RWPE2 (cell line): ENCODE results near the gene STARD5.
A peak's percentile ranks its signal among the peaks of the same experiment; 100 is the strongest.

Source experiments
- ATAC-seq: fragments of 200-7000 bp; cut with Tn5 transposase; 3 replicates; pipeline ENCODE4 v1.9.1; 2021; ENCODE audit warnings: low read depth
- DNase-seq: peaks from one replicate; pipeline ENCODE4 v3.0.0-alpha.2; 2020; ENCODE audit warnings: low spot score
- H3K27ac ChIP-seq: fragments of 450-650 bp; 2 replicates; pipeline ENCODE4 v1.5.1; 2017; ENCODE audit warnings: mild to moderate bottlenecking; ENCODE audit not compliant: poor library complexity, severe bottlenecking
- H3K27me3 ChIP-seq: fragments of 250-450 bp; sonication (Bioruptor Pico); 2 replicates; pipeline ENCODE4 v1.5.1; 2021; ENCODE audit warnings: mild to moderate bottlenecking, moderate library complexity; ENCODE audit not compliant: insufficient read depth, poor library complexity, severe bottlenecking
- H3K36me3 ChIP-seq: fragments of 250-450 bp; sonication (Bioruptor Pico); 2 replicates; pipeline ENCODE4 v1.5.1; 2020; ENCODE audit warnings: low read depth, mild to moderate bottlenecking, moderate library complexity
- H3K4me1 ChIP-seq: fragments of 250-450 bp; sonication (Bioruptor Pico); 2 replicates; pipeline ENCODE4 v1.5.1; 2021; ENCODE audit warnings: mild to moderate bottlenecking, moderate library complexity; ENCODE audit not compliant: insufficient read depth, poor library complexity, severe bottlenecking
- H3K4me3 ChIP-seq: fragments of 250-450 bp; sonication (Bioruptor Pico); 2 replicates; pipeline ENCODE4 v1.5.1; 2021; ENCODE audit warnings: mild to moderate bottlenecking, moderate library complexity; ENCODE audit not compliant: severe bottlenecking
- H3K9me3 ChIP-seq: fragments of 250-450 bp; sonication (Bioruptor Pico); 2 replicates; pipeline ENCODE4 v1.5.1; 2021; ENCODE audit warnings: mild to moderate bottlenecking, moderate library complexity; ENCODE audit not compliant: severe bottlenecking
- CTCF ChIP-seq: fragments of 450-650 bp; IDR thresholded peaks from one replicate; pipeline ENCODE4 v1.5.1; 2017; ENCODE audit warnings: mild to moderate bottlenecking, moderate library complexity; ENCODE audit not compliant: poor library complexity, severe bottlenecking

Gene STARD5

GRCh38 chr15:81273855-81274254, 50.1 kb downstream of the STARD5 start:
- peaks cover 7% of the 10 kb centered on the region for H3K4me1 ChIP-seq
- no peaks in the 10 kb centered on the region for H3K27me3 ChIP-seq
- H3K4me3 ChIP-seq = no peak overlapping the region
- no peak overlapping the region for H3K27ac ChIP-seq
- DNase-seq (no peak), ATAC-seq (no peak)
- no peaks in the 10 kb centered on the region for H3K36me3 ChIP-seq
- TF ChIP-seq CTCF = no peak
- H3K9me3 ChIP-seq = no peaks in the 10 kb centered on the region

GRCh38 chr15:81273200-81273599, 50.7 kb downstream of the STARD5 start:
- H3K36me3 ChIP-seq = no peaks in the 10 kb centered on the region
- H3K4me3 ChIP-seq = no peak overlapping the region
- peaks cover 7% of the 10 kb centered on the region for H3K4me1 ChIP-seq
- TF ChIP-seq CTCF = no peak
- ATAC-seq (no peak), DNase-seq (no peak)
- H3K27ac ChIP-seq = no peak overlapping the region
- no peaks in the 10 kb centered on the region for H3K9me3 ChIP-seq
- H3K27me3 ChIP-seq = no peaks in the 10 kb centered on the region

GRCh38 chr15:81271761-81272644, 51.9 kb downstream of the STARD5 start:
- Histone ChIP-seq H3K36me3 (no peaks in the 10 kb centered on the region), H3K27ac (no peak overlapping the region), H3K27me3 (no peaks in the 10 kb centered on the region), H3K4me1 (peaks cover 7% of the 10 kb centered on the region), H3K4me3 (no peak overlapping the region), H3K9me3 (no peaks in the 10 kb centered on the region)
- no peak for DNase-seq
- no peak for ATAC-seq
- no peak for TF ChIP-seq CTCF

GRCh38 chr15:81270781-81271491, 53.0 kb downstream of the STARD5 start:
- Histone ChIP-seq H3K36me3 (no peaks in the 10 kb centered on the region), H3K4me1 (peaks cover 11% of the 10 kb centered on the region), H3K27me3 (no peaks in the 10 kb centered on the region), H3K27ac (no peak overlapping the region), H3K4me3 (no peak overlapping the region), H3K9me3 (no peaks in the 10 kb centered on the region)
- DNase-seq = no peak
- TF ChIP-seq CTCF = no peak
- 0 out of 3 replicates have a peak, but pooled peaks have one; percentile 6 for ATAC-seq
